ENCODE results near the gene DNAJB6.

DNA sequence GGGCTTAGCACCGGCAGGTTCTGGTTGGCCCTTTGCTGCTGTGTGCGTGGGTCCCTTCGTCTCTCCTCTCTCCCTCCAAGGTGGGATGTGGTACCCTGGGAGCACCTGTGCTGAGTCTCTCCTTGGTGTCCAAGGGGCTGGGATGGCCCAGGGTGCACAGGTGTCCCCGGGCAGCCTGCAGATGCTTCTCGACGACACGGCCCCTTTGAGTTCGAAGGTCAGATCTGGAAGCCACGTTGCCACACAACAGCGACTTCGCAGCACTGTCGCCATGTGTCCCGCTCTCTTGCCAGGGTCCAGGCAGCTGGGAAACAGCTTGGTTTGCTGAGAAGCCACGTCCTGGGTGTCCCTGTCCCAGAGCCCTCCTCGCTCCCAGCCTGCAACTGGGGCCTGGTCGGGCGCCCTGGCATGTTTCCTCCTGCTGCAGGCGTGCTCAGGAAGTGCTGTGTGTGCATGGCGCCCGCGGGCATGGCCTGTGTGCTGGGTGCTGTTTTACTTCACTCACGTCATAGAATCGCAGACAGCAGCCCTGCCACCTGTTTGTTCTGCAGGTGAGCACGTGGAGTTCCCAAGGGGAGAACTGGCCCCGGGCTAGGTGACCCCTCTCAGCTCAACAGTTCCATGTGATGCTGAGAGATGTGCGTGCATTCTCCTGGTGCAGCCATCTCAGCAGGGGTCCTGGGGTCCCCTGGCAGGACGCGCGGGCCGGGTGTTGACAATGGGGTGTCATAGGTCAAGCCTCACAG lies 70.9 kb downstream of the DNAJB6 start:
- TF ChIP-seq, protein P1, sequence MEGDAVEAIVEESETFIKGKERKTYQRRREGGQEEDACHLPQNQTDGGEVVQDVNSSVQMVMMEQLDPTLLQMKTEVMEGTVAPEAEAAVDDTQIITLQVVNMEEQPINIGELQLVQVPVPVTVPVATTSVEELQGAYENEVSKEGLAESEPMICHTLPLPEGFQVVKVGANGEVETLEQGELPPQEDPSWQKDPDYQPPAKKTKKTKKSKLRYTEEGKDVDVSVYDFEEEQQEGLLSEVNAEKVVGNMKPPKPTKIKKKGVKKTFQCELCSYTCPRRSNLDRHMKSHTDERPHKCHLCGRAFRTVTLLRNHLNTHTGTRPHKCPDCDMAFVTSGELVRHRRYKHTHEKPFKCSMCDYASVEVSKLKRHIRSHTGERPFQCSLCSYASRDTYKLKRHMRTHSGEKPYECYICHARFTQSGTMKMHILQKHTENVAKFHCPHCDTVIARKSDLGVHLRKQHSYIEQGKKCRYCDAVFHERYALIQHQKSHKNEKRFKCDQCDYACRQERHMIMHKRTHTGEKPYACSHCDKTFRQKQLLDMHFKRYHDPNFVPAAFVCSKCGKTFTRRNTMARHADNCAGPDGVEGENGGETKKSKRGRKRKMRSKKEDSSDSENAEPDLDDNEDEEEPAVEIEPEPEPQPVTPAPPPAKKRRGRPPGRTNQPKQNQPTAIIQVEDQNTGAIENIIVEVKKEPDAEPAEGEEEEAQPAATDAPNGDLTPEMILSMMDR (IDR thresholded peaks at IDR 0.05): no peak
- TF ChIP-seq POLR2A (IDR thresholded peaks at IDR 0.05): no peak

All from uterus (tissue), 2 donors.